NT2/D1 (cell line): ENCODE results near the gene LRRC75B.

Experiments used
- YY1 ChIP-seq: IDR thresholded peaks from 2 replicates; pipeline ENCODE4 v1.6.1; 2011; ENCODE audit not compliant: insufficient read length, insufficient read depth
- ZNF274 ChIP-seq: IDR thresholded peaks from 2 replicates; pipeline ENCODE4 v1.6.1; 2011; ENCODE audit warnings: mild to moderate bottlenecking, low read depth, low read length

DNA sequence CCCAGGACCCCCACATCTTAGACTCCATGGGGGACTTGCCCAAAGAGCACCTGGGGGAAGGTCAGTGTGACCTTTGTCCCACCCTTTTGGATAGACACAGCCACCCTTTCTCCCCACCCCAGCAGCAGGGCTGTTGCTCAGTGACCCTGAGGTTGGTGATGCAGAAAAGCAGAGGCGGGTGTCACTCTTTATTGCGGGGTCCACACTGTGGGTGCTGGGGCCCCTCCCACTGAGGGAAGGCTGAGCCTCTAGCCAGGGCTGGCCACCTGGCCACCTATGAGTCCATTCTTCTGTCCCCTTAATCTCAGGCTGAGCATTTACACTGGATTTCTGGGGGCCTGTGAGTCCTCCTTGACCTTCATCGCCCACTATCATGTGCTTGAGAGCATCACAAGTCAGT, 7.4 kb downstream of the LRRC75B start:
- no peak for TF ChIP-seq YY1
- no peak for TF ChIP-seq ZNF274
